HG02642 (cell line): ENCODE data around the gene PDCD4.
A peak's percentile ranks its signal among the peaks of the same experiment; 100 is the strongest.

Experiments used
- ATAC-seq: cut with Tn5 transposase; IDR thresholded peaks from one replicate; pipeline ENCODE4 v1.9.1; 2021; ENCODE audit warnings: mild to moderate bottlenecking; ENCODE audit not compliant: unreplicated experiment, poor library complexity

Gene PDCD4

GRCh38 chr10:110859973-110860376 is 11.8 kb upstream of the PDCD4 start:
- no peak for ATAC-seq

- ATAC-seq: peak; percentile 51
Measured at GRCh38 chr10:110860576-110861241, 11.0 kb upstream of the PDCD4 start.

GRCh38 chr10:110861476-110861875 is 10.3 kb upstream of the PDCD4 start:
- ATAC-seq: no peak

- ATAC-seq: no peak
Measured at GRCh38 chr10:110861930-110862649, 9.6 kb upstream of the PDCD4 start.

- ATAC-seq: no peak
Measured at GRCh38 chr10:110862961-110863360, 8.8 kb upstream of the PDCD4 start.

- ATAC-seq: no peak
Measured at GRCh38 chr10:110863361-110863760, 8.4 kb upstream of the PDCD4 start.

GRCh38 chr10:110863956-110864355 is 7.8 kb upstream of the PDCD4 start:
- ATAC-seq: no peak

- ATAC-seq: peak; percentile 64
Measured at GRCh38 chr10:110864662-110865140, 7.0 kb upstream of the PDCD4 start.

- ATAC-seq: no peak
Measured at GRCh38 chr10:110865186-110865808, 6.4 kb upstream of the PDCD4 start.

GRCh38 chr10:110865809-110866482 is 5.8 kb upstream of the PDCD4 start:
- ATAC-seq: peak; percentile 7

- peak; percentile 17 for ATAC-seq
Measured at GRCh38 chr10:110867011-110867806, 4.5 kb upstream of the PDCD4 start.

GRCh38 chr10:110867807-110868465 is 3.8 kb upstream of the PDCD4 start:
- ATAC-seq: no peak

GRCh38 chr10:110868981-110869380 is 2.7 kb upstream of the PDCD4 start:
- ATAC-seq: no peak

- no peak for ATAC-seq
Measured at GRCh38 chr10:110870823-110871297, 868 bp upstream of the PDCD4 start.

GRCh38 chr10:110872145-110872983 is 636 bp downstream of the PDCD4 start:
- ATAC-seq: peak; percentile 55

- no peak for ATAC-seq
Measured at GRCh38 chr10:110872984-110873923, 1.5 kb downstream of the PDCD4 start.

GRCh38 chr10:110873951-110874350 is 2.2 kb downstream of the PDCD4 start:
- no peak for ATAC-seq
